Measurements from ENCODE around the gene FAM98A. TPM values are rescaled to one million over a fixed set of nuclear protein-coding genes. Genes with fewer than 3 reads are reported as not detected.

Gene FAM98A
- total RNA-seq, 1 donor from 2014 or later: 40.5 TPM

GRCh38 chr2:33633315-33633714 is 34.2 kb upstream of the FAM98A start:
- Mint-ChIP-seq H3K36me3 (ENCODE audit: low read depth) (no peaks in the 10 kb centered on the region), H3K4me1 (no peaks in the 10 kb centered on the region), H3K27me3 (peaks cover 8% of the 10 kb centered on the region), H3K9me3 (no peaks in the 10 kb centered on the region), H3K4me3 (no peak overlapping the region), H3K27ac (no peak overlapping the region)
- ATAC-seq (ENCODE audit: low read depth): no peak
- ChIA-PET POLR2A (no interaction called here), CTCF (no interaction called here)
- DNase-seq: no peak
- intact Hi-C loops (cut with micrococcal nuclease): no loop called here
- no peak for TF ChIP-seq CTCF (IDR thresholded peaks at IDR 0.05)

- DNase-seq: no peak
- intact Hi-C loops (cut with micrococcal nuclease): no loop called here
- H3K27me3 Mint-ChIP-seq: peaks cover 8% of the 10 kb centered on the region
- H3K27ac Mint-ChIP-seq: no peak overlapping the region
- H3K36me3 Mint-ChIP-seq (ENCODE audit: low read depth): no peaks in the 10 kb centered on the region
- ChIA-PET POLR2A (no interaction called here), CTCF (no interaction called here)
- no peak overlapping the region for H3K4me3 Mint-ChIP-seq
- ATAC-seq (ENCODE audit: low read depth): no peak
- no peaks in the 10 kb centered on the region for H3K9me3 Mint-ChIP-seq
- TF ChIP-seq CTCF (IDR thresholded peaks at IDR 0.05): no peak
- no peaks in the 10 kb centered on the region for H3K4me1 Mint-ChIP-seq
These were observed 33.7 kb upstream of the FAM98A start for GRCh38 chr2:33632831-33633230.

- no peak for TF ChIP-seq CTCF (IDR thresholded peaks at IDR 0.05)
- H3K4me3 Mint-ChIP-seq: no peak overlapping the region
- H3K9me3 Mint-ChIP-seq: no peaks in the 10 kb centered on the region
- CTCF ChIA-PET: no interaction called here
- no peaks in the 10 kb centered on the region for H3K4me1 Mint-ChIP-seq
- no peak for DNase-seq
- H3K27me3 Mint-ChIP-seq: peaks cover 8% of the 10 kb centered on the region
- no peak overlapping the region for H3K27ac Mint-ChIP-seq
- H3K36me3 Mint-ChIP-seq (ENCODE audit: low read depth): no peaks in the 10 kb centered on the region
- POLR2A ChIA-PET: no interaction called here
- ATAC-seq (ENCODE audit: low read depth): no peak
- intact Hi-C loops (cut with micrococcal nuclease): no loop called here
These were observed 29.1 kb upstream of the FAM98A start for GRCh38 chr2:33628031-33628827.

GRCh38 chr2:33619028-33619427 is 19.9 kb upstream of the FAM98A start:
- ChIA-PET CTCF (no interaction called here), POLR2A (no interaction called here)
- ATAC-seq (ENCODE audit: low read depth) (no peak), DNase-seq (no peak)
- Mint-ChIP-seq H3K4me3 (no peak overlapping the region), H3K4me1 (no peaks in the 10 kb centered on the region), H3K27ac (no peak overlapping the region), H3K36me3 (ENCODE audit: low read depth) (peaks cover 9% of the 10 kb centered on the region), H3K27me3 (no peaks in the 10 kb centered on the region), H3K9me3 (peaks cover 21% of the 10 kb centered on the region)
- no peak for TF ChIP-seq CTCF (IDR thresholded peaks at IDR 0.05)
- intact Hi-C loops (cut with micrococcal nuclease): no loop called here

- intact Hi-C loops (cut with micrococcal nuclease): no loop called here
- ATAC-seq (ENCODE audit: low read depth) (no peak), DNase-seq (no peak)
- Mint-ChIP-seq H3K27me3 (no peaks in the 10 kb centered on the region), H3K36me3 (ENCODE audit: low read depth) (peaks cover 9% of the 10 kb centered on the region), H3K9me3 (peaks cover 21% of the 10 kb centered on the region), H3K27ac (no peak overlapping the region), H3K4me3 (no peak overlapping the region), H3K4me1 (no peaks in the 10 kb centered on the region)
- CTCF ChIA-PET: no interaction called here
- no peak for TF ChIP-seq CTCF (IDR thresholded peaks at IDR 0.05)
- POLR2A ChIA-PET: no interaction called here
These were observed 18.9 kb upstream of the FAM98A start for GRCh38 chr2:33617989-33618388.
